HepG2 (cell line): ENCODE data around the gene C1orf185. TPM values are rescaled to one million over a fixed set of nuclear protein-coding genes. Genes with fewer than 3 reads are reported as not detected.
"Not testable (repeated sequence)": the region's sequence is repeated elsewhere in the genome, so short reads cannot be mapped to it uniquely, and the experiment has no call there.

Source experiments
- ATAC-seq: fragments of 200-7000 bp; cut with Tn5 transposase; 3 replicates; pipeline ENCODE4 v1.9.1; 2020; ENCODE audit warnings: mild to moderate bottlenecking, moderate library complexity
- BruUV-seq: library from RNA; stranded (reverse); fragments of 400-500 nt; replicated peaks from 2 replicates; lab custom pipeline; 2021; lab: Mats Ljungman, UMichigan
- CTCF ChIA-PET: fragments of 300-600 bp; formaldehyde crosslinking; extraction: SDS; loops from one replicate; lab custom pipeline; 2021; ENCODE audit warnings: low total read pairs, inconsistent platforms, low intra/inter-chr PET ratio; lab: Yijun Ruan, JAX
- POLR2A ChIA-PET: fragments of 350-600 bp; sonication (Branson Sonifier 250); formaldehyde crosslinking; loops from one replicate; lab custom pipeline; 2020; ENCODE audit warnings: antibody characterized with exemption, inconsistent platforms; lab: Yijun Ruan, JAX
- DNase-seq: peaks from one replicate; pipeline ENCODE4 v3.0.0-alpha.2; 2015; ENCODE audit warnings: low spot score
- FAIRE-seq: peaks from 3 replicates; lab custom pipeline; 2011; peaks lifted over from hg19 to GRCh38; lab: Jason Lieb, UNC
- H2AFZ ChIP-seq: one replicate; pipeline ENCODE4 v1.6.1; 2011; ENCODE audit warnings: low read length, inconsistent platforms
- H3K27ac ChIP-seq: fragments of 300-600 bp; 3 replicates; pipeline ENCODE4 v1.8.0; 2011; ENCODE audit warnings: mixed run types, mild to moderate bottlenecking, mixed read lengths, low read length, inconsistent platforms; ENCODE audit not compliant: insufficient read depth; ENCODE audit errors: extremely low read length
- H3K27me3 ChIP-seq, 2 experiments: fragments of 200-600 bp in 1 of 2; 2 replicates in 1 of 2; 3 replicates in 1 of 2; pipeline versions ENCODE4 v1.6.0 to v1.8.0; 2011; ENCODE audit warnings: low read length in 2 of 2, mild to moderate bottlenecking in 2 of 2, moderate library complexity in 2 of 2, inconsistent platforms in 1 of 2; ENCODE audit not compliant: insufficient read depth in 2 of 2, control insufficient read depth in 1 of 2
- H3K36me3 ChIP-seq, 2 experiments: fragments of 200-600 bp in 1 of 2; replicated peaks in 1 of 2; 2 replicates in 1 of 2; 3 replicates in 1 of 2; pipeline versions ENCODE4 v1.5.1 to v1.8.0; 2011; ENCODE audit warnings: low read length in 2 of 2, inconsistent platforms in 1 of 2; ENCODE audit not compliant: insufficient read depth in 2 of 2, control insufficient read depth in 1 of 2
- H3K4me1 ChIP-seq: 2 replicates; pipeline ENCODE4 v1.5.1; 2012; ENCODE audit warnings: low read length, inconsistent platforms; ENCODE audit not compliant: insufficient read depth
- H3K4me2 ChIP-seq: 2 replicates; pipeline ENCODE4 v1.6.0; 2011; ENCODE audit warnings: low read depth, low read length, inconsistent platforms
- H3K4me3 ChIP-seq, 3 experiments: fragments of 200-600 bp in 1 of 3; sonication (generic), shearing (Covaris generic) in 1 of 3; replicated peaks in 1 of 3; 2 replicates each; pipeline ENCODE4 v1.5.1; 2011 to 2016; ENCODE audit warnings: low read length in 3 of 3, inconsistent platforms in 2 of 3, low read depth in 2 of 3, mild to moderate bottlenecking in 2 of 3, control low read depth in 1 of 3, mixed read lengths in 1 of 3; ENCODE audit not compliant: insufficient read depth in 1 of 3
- H3K79me2 ChIP-seq: one replicate; pipeline ENCODE4 v1.6.1; 2011; ENCODE audit warnings: low read length, inconsistent platforms; ENCODE audit not compliant: insufficient read depth
- H3K9ac ChIP-seq: 2 replicates; pipeline ENCODE4 v1.6.0; 2011; ENCODE audit warnings: mild to moderate bottlenecking, low read depth, low read length, inconsistent platforms; ENCODE audit not compliant: insufficient read depth
- H3K9me3 ChIP-seq: 2 replicates; pipeline ENCODE4 v1.5.1; 2012; ENCODE audit warnings: mild to moderate bottlenecking, low read length
- H4K20me1 ChIP-seq: 2 replicates; pipeline ENCODE4 v1.6.0; 2011; ENCODE audit warnings: inconsistent platforms, mild to moderate bottlenecking, low read length, moderate library complexity; ENCODE audit not compliant: insufficient read depth
- MTA3 ChIP-seq: sonication (generic); formaldehyde crosslinking; IDR thresholded peaks from 2 replicates; pipeline ENCODE4 v1.4.0; 2020; ENCODE audit warnings: missing genetic modification reagents
- MYNN ChIP-seq: sonication (generic); formaldehyde crosslinking; IDR thresholded peaks from 2 replicates; pipeline ENCODE4 v1.4.0; 2020; ENCODE audit warnings: mild to moderate bottlenecking, low read depth, missing genetic modification reagents
- TAF1 ChIP-seq: sonication (generic); formaldehyde crosslinking; IDR thresholded peaks from 2 replicates; pipeline ENCODE4 v1.4.0; 2020; ENCODE audit warnings: missing genetic modification reagents
- WGBS: methylation state at CpG from one replicate; pipeline ENCODE4 v1.1.6; 2017; ENCODE audit warnings: low lambda C conversion rate; 5-methylcytosine and 5-hydroxymethylcytosine counted together
- in situ Hi-C: cut with HindIII; loops from 2 replicates; pipeline ENCODE4 v1.10.0; 2017; ENCODE audit warnings: low pct_unique_long_range_greater_than_20kb; ENCODE audit not compliant: extremely low pct_ligation_motif_present
- intact Hi-C: fragments of 100-400 bp; cut with micrococcal nuclease; formaldehyde crosslinking; loops from one replicate; pipeline ENCODE4 v1.10.0; 2022; ENCODE audit not compliant: unreplicated experiment
- polyA plus RNA-seq, 8 experiments: library from polyadenylated mRNA; depleted of rRNA in 3 of 8; stranded (reverse) in 7 of 8; unstranded in 1 of 8; fragments of >200 nt; fragmentation: Illumina TruSeq in 4 of 8; extraction: Trizol in 4 of 8; gene quantifications; 2 replicates each; pipeline versions ENCODE4 v1.2.1 to v1.2.3, GENCODE V29; 2011 to 2016; ENCODE audit warnings: low read depth in 4 of 8, missing spikeins in 1 of 8, mixed read lengths in 1 of 8; ENCODE audit not compliant: insufficient read depth in 1 of 8
- total RNA-seq, 5 experiments: library from RNA; depleted of rRNA; stranded (reverse); fragments of >200 nt; fragmentation: Illumina TruSeq; extraction: Trizol; gene quantifications; 2 replicates each; pipeline ENCODE4 v1.2.3, GENCODE V29; 2016; ENCODE audit warnings: low read depth in 1 of 5

Gene C1orf185
- total and polyA plus RNA-seq, 2 of the 13 experiments (the other 11 are each of a cell fraction or from before 2014, with no cell fraction given), result not detected

DNA sequence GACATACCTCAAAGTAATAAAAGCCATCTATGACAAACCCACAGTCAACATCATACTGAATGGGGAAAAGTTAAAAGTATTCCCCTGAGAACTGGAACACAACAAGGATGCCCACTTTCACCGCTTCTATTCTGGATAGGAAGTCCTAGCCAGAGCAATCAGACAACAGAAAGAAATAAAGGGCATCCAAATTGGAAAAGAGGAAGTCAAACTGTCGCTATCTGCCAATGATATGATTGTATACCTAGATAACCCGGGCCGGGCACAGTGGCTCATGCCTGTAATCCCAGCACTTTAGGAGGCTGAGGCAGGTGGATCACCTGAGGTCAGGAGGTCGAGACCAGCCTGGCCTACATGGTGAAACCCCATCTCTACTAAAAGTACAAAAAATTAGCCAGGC, 60.5 kb downstream of the C1orf185 start:
- in situ Hi-C loops, H3K27me3 ChIP-seq, H3K4me1 ChIP-seq, H3K4me3 ChIP-seq, CTCF ChIA-PET, H4K20me1 ChIP-seq, BruUV-seq, intact Hi-C loops, H3K4me2 ChIP-seq, H3K79me2 ChIP-seq, H3K9me3 ChIP-seq, H2AFZ ChIP-seq, DNase-seq, FAIRE-seq, ATAC-seq, H3K27ac ChIP-seq, POLR2A ChIA-PET, H3K36me3 ChIP-seq, H3K9ac ChIP-seq: not testable (repeated sequence)
- WGBS, result 27% methylated on average over 5 of the region's 5 CpGs

DNA sequence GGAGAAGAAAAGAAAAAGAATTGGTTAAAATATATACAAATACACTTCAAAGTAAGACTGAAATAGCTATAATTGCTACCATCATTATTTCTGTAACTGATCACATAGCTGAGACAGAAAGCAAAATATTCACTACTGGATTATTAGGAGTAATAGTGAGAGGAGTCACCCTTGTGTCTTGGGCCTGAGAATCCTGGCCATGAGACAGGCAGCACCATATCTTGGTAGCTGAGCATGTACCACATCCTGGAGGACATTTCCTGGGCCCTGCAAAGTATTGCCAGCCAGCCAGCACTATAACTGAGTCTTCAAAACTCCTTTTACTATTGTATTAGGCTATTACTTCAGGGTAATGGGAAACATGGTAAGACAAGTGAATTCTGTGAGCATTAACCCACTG, 63.5 kb downstream of the C1orf185 start:
- CTCF ChIA-PET, result no interaction called here
- no TSS peak for BruUV-seq
- no peak for ATAC-seq
- no peaks in the 10 kb centered on the region for H3K4me1 ChIP-seq
- H3K4me2 ChIP-seq, result no peak overlapping the region
- H3K4me3 ChIP-seq, result no peak overlapping the region
- in situ Hi-C loops, result no loop called here
- H3K9me3 ChIP-seq, result no peaks in the 10 kb centered on the region
- no peak for TF ChIP-seq MYNN (CRISPR knock-in tag)
- TF ChIP-seq TAF1, result no peak
- TF ChIP-seq MTA3, result no peak
- TF ChIP-seq, all 625 proteins: peak for 0
- no peak overlapping the region for H3K27ac ChIP-seq
- no peak overlapping the region for H2AFZ ChIP-seq
- intact Hi-C loops, result no loop called here
- no peak overlapping the region for H3K9ac ChIP-seq
- H3K79me2 ChIP-seq, result no peaks in the 10 kb centered on the region
- no peaks in the 10 kb centered on the region for H3K36me3 ChIP-seq
- POLR2A ChIA-PET, result interaction anchor here (0.5 kb wide), 1 partner anchor 187 kb away, joined by 3 read pairs; no protein-coding TSS in a partner anchor
- no peaks in the 10 kb centered on the region for H4K20me1 ChIP-seq
- H3K27me3 ChIP-seq, result no peaks in the 10 kb centered on the region
- no peak for DNase-seq
- no peak for FAIRE-seq
